HG03565 (cell line): ENCODE data around the gene INSL6.
"Not testable (repeated sequence)": the region's sequence is repeated elsewhere in the genome, so short reads cannot be mapped to it uniquely, and the experiment has no call there.

ENCODE experiments used
- ATAC-seq: cut with Tn5 transposase; IDR thresholded peaks from one replicate; pipeline ENCODE4 v1.9.1; 2021; ENCODE audit warnings: mild to moderate bottlenecking, moderate library complexity; ENCODE audit not compliant: unreplicated experiment

The INSL6 gene

DNA sequence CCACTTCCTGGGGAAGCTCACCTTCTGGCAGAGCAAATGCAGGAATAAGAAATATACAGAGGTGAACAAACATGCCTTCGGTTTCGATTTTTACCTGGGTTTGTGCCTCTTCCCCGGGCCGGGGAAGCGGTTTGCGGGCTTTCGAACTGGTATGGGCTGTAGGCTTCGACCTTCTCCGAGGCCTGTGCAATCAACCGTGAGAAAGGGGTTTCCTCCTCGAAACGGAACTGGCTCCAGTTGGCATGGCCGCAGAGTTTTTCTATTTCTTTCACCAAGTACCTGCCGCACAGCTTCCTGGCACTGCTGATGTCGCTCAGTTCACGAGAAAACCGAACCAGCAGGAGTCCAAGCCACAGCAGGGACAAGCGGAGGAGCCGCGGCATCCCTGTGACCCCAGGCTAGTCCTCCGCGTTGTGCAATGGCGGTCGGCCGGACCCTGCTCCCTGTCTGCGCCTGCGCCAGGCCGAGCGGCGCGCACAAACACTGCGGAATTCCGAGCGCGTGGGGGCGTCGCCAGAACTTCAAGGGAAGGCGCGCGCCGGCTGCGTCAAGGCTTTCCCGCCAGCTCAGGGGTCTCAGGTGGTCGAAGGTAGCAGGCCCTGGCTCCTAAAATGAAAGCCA, at the start of gene INSL6:
INSL6 (minus strand) TSS at position 420 of the 621 bp plus-strand sequence; CDS start at position 383, 37 bp downstream.
- no peak for ATAC-seq

GRCh38 chr9:5231212-5231611, 45.8 kb upstream of the INSL6 start, which contains the start of gene INSL4:
Gene INSL4 (plus strand): TSS chr9:5231419. CDS start chr9:5231524, 105 bp downstream.
- ATAC-seq, result no peak

DNA sequence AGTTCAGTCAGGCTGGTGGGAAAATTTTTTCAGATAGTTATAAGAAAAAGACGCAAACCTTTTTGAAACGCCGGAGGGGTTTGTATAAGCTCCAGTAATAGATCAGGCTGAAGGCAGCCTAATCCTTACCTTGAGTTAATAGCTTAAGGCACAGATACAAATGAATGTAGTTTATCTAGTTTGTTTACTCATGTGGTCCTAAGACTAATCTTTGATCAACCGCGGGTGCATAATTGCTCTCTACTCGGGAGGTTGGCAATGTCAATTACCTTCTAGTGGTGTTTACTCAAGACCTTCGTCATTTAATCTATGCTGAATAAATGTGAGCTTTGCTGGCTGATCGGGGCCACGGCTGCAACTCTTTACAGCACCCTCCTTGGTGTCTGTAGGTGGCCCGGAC, 45.1 kb upstream of the INSL6 start:
- no peak for ATAC-seq

GRCh38 chr9:5205071-5205470, 19.6 kb upstream of the INSL6 start:
- no peak for ATAC-seq

DNA sequence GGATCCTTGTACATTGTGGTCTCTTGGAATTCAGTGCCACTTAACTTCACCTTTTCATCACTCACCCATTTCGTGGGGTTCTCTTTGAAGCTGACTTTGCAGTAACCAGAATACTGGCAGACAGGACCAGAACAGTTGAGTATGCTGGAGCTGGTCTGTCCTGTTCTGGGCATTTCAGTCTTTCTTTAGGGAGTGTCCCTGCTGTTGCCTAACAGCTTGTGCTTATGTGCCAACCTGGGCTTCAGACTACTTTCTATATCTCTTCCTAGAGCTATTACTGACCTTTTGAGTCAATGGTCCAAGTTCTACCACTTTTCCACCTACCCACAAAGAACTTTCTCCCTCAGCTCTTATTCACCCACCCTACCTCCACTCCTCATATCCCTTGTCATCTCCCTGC, 10.0 kb upstream of the INSL6 start:
- ATAC-seq, result no peak

DNA sequence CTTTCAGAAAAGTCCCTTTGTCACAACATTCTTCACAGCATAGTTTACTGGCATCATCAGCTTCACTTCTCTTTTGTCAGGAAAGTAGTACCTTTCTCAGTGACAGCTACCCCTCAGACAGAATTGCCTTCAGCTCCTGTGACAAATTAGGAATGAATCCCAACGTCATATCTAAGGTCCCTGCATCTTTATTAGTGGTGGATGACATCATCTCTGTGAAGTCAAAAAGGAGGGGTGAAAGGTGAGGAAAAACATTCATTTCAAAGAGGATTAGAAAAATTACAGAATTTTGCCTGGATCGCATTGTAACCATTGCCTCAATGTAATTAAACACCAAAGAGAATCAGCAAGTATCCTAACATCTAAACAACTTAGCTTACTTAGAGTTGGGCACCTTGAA, 7.9 kb upstream of the INSL6 start:
- no peak for ATAC-seq

DNA sequence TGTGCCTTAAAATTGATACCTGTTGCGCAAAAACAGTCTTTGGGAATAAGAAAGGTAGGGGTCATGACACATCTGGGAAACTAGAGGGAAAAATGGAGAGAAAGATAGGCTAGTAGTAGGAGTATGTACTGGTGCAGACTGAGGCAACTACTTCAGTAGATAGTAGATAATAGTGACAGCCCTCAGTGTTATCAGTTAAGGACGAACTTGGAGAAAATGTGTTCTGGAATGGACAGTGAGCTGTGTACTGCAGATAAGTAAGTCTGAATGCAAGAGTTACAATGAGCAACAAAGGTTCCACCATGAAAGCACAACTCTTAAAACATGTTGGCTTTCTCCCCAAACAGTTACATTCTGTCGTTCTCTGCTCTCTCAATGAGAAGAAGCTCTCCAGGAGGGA, 6.5 kb upstream of the INSL6 start:
- ATAC-seq, result no peak

DNA sequence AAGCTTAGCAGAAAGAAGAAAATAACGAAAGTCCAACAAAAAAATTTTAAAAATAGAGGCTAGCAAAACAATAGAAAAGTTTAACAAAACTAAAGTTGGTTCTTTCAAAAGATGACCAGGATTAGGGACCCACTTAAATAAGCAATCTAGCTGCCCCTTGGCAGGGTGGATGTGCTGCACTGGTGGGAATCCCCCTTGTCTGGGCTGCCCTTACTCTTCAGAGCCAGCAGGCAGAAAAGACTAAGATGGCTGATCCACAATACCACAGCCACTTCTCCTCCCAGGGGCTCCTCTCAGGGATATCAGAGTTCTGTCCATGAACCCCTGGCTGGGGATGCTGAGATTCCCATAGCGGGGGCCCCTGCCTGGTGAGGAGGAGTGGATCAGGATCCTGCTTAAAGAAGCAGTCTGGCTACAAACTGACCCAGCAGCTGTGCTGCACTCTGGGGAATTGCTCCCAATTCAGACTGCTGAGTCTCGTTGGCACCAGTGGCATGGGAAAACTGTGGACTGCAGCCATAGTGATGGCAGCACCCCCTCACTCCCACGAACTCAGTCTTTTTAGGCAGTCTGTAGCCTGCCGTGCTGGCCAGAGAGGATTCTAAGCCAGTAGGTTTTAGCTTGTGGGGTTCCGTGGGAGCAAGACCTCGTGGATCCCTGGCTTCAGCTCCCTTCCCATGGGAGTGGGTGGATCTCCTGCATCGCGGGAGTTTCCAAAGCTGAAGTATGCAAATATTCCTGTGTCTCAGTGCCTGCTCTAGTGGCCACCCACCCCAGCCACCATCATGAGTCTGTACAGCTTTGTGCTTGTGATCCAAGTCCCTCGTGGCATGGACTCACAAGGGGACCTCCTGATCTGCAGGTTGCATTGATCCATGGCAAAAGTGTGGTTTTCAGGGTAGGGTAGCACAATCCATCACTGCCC, 2.9 kb upstream of the INSL6 start:
- ATAC-seq, result no peak

GRCh38 chr9:5186416-5187169, 1.2 kb upstream of the INSL6 start:
- ATAC-seq, result no peak

GRCh38 chr9:5184776-5185175, 663 bp downstream of the INSL6 start:
- no peak for ATAC-seq

DNA sequence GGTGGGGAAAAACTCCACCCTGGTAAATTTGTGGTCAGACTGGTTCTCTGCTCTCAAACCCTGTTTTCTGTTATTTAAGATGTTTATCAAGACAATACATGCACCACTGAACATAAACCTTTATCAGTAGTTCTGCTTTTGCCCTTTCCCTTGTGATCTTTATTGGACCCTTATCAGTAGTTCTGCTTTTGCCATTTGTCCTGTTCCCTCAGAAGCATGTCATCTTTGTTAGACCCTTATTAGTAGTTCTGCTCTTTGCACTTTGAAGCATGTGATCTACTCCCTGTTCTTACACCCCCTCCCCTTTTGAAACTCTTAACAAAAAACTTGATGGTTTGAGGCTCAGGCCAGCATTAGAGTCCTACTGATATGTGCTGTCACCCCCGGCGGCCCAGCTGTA, 4.8 kb downstream of the INSL6 start:
- ATAC-seq, result not testable (repeated sequence)

GRCh38 chr9:5178126-5178805, 7.2 kb downstream of the INSL6 start:
- no peak for ATAC-seq

DNA sequence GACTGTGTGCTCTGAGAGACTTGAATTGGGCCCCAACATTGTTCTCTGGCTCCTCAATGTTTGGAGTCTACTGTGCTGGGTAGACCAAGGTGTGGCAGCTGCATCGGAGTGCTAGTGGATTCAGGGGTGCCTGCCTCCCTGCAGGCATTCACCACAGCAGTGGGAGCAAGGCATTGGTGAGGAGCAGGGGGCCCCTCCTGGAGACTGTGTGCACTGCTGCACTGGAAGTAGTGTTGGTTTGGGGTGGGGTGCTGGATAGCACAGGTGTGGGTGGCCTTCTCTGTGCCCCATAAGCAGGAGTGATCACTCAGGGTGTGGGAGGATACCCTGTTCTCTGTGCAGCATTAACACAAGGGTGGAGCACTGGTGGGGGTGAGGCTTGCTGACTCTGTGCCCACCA, 39.2 kb downstream of the INSL6 start:
- no peak for ATAC-seq

- no peak for ATAC-seq
Measured at GRCh38 chr9:5144217-5144616, 41.2 kb downstream of the INSL6 start.

DNA sequence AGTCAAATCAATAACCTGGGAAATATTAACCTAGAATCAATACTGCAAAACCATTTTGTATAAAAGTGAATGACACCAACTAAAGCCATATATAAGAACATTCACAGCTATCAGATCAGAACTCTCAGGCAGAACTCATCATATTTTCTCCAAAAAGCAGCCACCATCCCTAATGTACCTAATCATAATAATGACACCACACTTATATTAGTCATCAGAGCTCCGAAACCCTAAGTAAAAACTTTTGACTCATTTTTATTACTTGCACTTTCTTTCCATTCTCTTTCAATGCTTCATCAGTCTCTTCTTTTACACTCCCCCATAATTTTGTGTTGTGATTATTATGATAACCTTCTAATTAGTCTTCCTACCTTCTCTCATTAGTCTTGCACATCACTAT, 45.3 kb downstream of the INSL6 start:
- ATAC-seq, result no peak

DNA sequence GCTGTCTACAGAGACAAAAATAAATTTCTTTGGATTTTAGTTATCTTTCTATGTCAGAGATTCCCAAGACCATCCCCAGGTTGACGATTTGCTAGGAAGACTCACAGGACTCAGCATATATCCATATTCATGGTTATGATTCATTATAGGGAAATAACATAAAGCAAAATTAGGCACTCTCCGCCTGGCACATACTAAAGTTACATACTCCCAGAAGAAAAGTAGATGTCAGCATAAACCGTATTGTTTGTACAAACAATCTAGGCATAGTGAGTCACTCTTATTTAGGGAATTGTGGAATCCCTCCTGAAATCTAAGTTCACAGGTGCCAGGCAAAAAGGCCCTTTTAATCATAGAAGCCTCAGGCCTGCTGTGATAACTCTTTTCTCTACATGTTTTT, 62.9 kb downstream of the INSL6 start:
- ATAC-seq, result no peak

DNA sequence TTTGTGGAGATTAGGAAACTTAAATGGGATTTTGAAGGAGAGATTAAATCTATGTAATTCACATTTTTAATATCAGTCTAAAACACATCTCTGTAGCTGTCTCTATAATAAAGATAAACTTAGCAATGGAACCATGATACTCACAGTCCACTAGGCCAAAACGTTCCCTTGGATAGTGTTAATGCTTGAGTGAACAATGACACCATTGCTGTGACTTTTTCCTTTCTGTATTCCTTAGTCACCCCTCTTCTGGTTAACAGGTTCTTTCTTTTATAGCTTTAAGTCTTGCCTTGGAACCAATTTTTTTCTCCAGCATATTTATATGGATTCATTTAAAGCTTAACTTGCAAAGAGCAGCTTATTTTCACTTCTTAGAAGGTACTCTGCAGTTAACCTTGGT, 63.3 kb downstream of the INSL6 start:
- no peak for ATAC-seq

DNA sequence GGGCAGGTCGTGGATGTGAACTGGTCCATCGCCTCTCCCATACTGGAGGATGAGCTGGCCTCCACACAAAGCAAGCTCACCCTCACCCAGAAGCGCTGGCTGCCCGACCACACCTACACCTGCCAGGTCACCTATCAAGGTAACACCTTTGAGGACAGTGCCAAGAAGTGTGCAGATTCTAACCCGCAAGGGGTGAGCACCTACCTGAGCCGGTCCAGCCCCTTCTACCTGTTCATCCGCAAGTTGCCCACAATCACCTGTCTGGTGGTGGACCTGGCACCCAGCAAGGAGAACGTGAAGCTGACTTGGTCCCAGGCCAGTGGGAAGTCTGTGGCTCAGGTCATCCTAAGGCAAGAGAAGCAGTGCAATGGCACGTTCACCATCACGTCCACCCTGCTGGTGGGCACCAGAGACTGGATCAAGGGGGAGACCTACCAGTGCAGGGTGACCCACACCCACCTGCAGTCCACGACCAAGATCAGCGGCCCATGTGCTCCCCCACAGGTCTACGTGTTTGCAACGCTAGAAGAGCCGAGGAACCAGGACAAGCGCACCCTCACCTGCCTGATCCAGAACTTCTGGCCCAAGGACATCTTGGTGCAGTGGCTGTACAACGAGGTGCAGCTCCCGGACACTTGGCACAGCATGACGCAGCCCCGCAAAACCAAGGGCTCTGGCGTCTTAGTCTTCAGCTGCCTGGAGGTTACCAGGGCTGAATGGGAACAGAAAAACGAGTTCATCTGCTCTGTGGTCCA, 71.3 kb downstream of the INSL6 start:
- no peak for ATAC-seq
